HG02885 (cell line): ENCODE results near the gene HCN3.
"Not testable (repeated sequence)": the region's sequence is repeated elsewhere in the genome, so short reads cannot be mapped to it uniquely, and the experiment has no call there.

Experiments used
- ATAC-seq: cut with Tn5 transposase; IDR thresholded peaks from one replicate; pipeline ENCODE4 v1.9.1; 2021; ENCODE audit warnings: mild to moderate bottlenecking; ENCODE audit not compliant: unreplicated experiment, poor library complexity

HCN3 gene

GRCh38 chr1:155326631-155327037 lies 49.4 kb downstream of the HCN3 start:
- ATAC-seq, result no peak

- ATAC-seq, result no peak
Measured at GRCh38 chr1:155327981-155328380, 50.7 kb downstream of the HCN3 start.

- not testable (repeated sequence) for ATAC-seq
Measured at GRCh38 chr1:155328856-155329255, 51.6 kb downstream of the HCN3 start.

- no peak for ATAC-seq
Measured at GRCh38 chr1:155329980-155330598, 52.8 kb downstream of the HCN3 start.

- no peak for ATAC-seq
Measured at GRCh38 chr1:155334962-155335361, 57.7 kb downstream of the HCN3 start.
